Glutamatergic neuron (in vitro differentiated cells): ENCODE results near the gene TAF6. TPM values are rescaled to one million over a fixed set of nuclear protein-coding genes. Genes with fewer than 3 reads are reported as not detected.

Source experiments
- DNase-seq: peaks from one replicate; pipeline ENCODE4 v3.0.0; 2022
- H3K27ac Mint-ChIP-seq: one replicate; pipeline ENCODE4 v1.8.0; 2020; ENCODE audit warnings: mild to moderate bottlenecking, mixed read lengths, inconsistent platforms; ENCODE audit not compliant: unreplicated experiment
- H3K27me3 Mint-ChIP-seq: one replicate; pipeline ENCODE4 v1.8.0; 2020; ENCODE audit warnings: mild to moderate bottlenecking, moderate library complexity, mixed read lengths, inconsistent platforms; ENCODE audit not compliant: unreplicated experiment
- H3K36me3 Mint-ChIP-seq: one replicate; pipeline ENCODE4 v1.8.0; 2020; ENCODE audit warnings: mild to moderate bottlenecking, mixed read lengths, inconsistent platforms; ENCODE audit not compliant: unreplicated experiment
- H3K4me1 Mint-ChIP-seq: one replicate; pipeline ENCODE4 v1.8.0; 2020; ENCODE audit warnings: mild to moderate bottlenecking, low read depth, mixed read lengths, inconsistent platforms; ENCODE audit not compliant: unreplicated experiment
- H3K4me3 Mint-ChIP-seq: one replicate; pipeline ENCODE4 v1.8.0; 2020; ENCODE audit warnings: mild to moderate bottlenecking, mixed read lengths, inconsistent platforms; ENCODE audit not compliant: unreplicated experiment
- H3K9me3 Mint-ChIP-seq: one replicate; pipeline ENCODE4 v1.8.0; 2020; ENCODE audit warnings: mild to moderate bottlenecking, moderate library complexity, mixed read lengths, inconsistent platforms; ENCODE audit not compliant: unreplicated experiment
- CTCF ChIP-seq: fragments of 200-600 bp; sonication (generic); IDR thresholded peaks from one replicate; pipeline ENCODE4 v1.5.0; 2021; ENCODE audit not compliant: partially characterized antibody, unreplicated experiment
- total RNA-seq: library from RNA; stranded (reverse); fragmentation: NEBNext Ultra II Directional; extraction: Animal tissue kit (Norgen Biotek cat#: 25700); gene quantifications from one replicate; pipeline ENCODE4 v1.2.1, GENCODE V29; 2021; ENCODE audit not compliant: unreplicated experiment

Gene TAF6
- total RNA-seq, 1 donor from 2014 or later = 63.1 TPM

DNA sequence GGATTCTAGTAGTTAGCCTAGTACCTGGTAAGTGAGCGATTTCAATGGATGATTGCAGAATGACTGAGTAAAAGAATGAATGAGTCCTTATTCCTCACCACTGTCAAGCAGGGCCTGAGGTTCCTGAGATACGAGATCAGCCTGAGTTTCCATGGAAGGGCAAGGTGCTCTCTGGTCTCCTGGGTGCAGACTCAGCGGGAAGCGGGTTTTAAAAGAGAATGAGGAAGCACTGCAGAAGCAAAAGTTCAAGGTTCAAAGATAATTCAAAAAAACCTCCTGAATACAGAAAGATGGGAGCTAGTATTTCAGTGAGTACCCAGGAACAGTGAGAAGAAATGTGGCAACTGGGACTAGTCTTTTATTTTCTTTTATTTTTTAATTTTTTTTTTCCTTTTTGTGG is 42.0 kb downstream of the TAF6 start:
- Mint-ChIP-seq H3K27ac (no peak overlapping the region), H3K4me1 (peaks cover 8% of the 10 kb centered on the region), H3K4me3 (no peak overlapping the region), H3K27me3 (peaks cover 20% of the 10 kb centered on the region), H3K36me3 (peaks cover 44% of the 10 kb centered on the region), H3K9me3 (peaks cover 23% of the 10 kb centered on the region)
- DNase-seq = no peak
- TF ChIP-seq CTCF = no peak

DNA sequence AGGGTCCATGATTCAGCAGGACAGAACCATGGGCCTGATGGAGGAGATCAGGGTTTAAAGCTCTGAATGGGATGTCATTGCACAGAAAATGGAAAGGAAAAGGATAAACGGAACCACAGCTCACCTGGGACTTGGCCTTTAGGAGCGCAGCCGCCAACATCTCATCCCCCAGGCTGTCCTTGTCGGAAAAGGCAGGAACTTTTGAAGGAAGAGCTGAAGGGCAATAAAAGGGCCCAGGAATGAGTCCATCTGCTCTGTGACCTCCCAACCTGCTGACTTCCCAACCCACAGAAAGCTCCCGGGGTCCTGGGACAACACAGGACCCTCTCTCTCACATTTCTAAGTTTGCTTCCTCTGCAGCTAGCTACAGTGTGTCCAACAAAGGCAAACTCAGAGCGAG is 43.7 kb downstream of the TAF6 start:
- peaks cover 39% of the 10 kb centered on the region for H3K9me3 Mint-ChIP-seq
- DNase-seq = no peak
- TF ChIP-seq CTCF = no peak
- H3K4me3 Mint-ChIP-seq = peak overlapping the region; percentile 34
- H3K27ac Mint-ChIP-seq = no peak overlapping the region
- H3K27me3 Mint-ChIP-seq = peaks cover 30% of the 10 kb centered on the region
- peaks cover 8% of the 10 kb centered on the region for H3K4me1 Mint-ChIP-seq
- peaks cover 62% of the 10 kb centered on the region for H3K36me3 Mint-ChIP-seq

DNA sequence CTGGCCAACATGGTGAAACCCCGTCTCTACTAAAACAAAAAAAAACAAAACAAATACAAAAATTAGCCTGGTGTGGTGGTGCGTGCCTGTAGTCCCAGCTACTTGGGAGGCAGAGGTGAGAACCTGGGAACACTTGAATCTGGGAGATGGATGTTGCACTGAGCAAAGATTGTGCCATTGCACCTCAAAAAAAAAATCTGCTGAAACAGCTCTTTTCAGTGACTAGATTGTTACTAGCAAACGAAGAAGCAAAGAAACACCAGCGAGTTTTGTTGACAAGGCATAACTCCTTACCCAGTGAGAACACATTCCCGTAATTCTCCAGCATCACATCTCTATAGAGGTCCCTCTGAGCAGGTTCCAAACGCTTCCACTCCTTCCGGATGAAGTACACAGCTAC is 44.3 kb downstream of the TAF6 start:
- Mint-ChIP-seq H3K27ac (no peak overlapping the region), H3K9me3 (peaks cover 42% of the 10 kb centered on the region), H3K27me3 (peaks cover 28% of the 10 kb centered on the region), H3K4me3 (no peak overlapping the region), H3K4me1 (peaks cover 4% of the 10 kb centered on the region), H3K36me3 (peaks cover 68% of the 10 kb centered on the region)
- TF ChIP-seq CTCF = no peak
- DNase-seq = no peak

DNA sequence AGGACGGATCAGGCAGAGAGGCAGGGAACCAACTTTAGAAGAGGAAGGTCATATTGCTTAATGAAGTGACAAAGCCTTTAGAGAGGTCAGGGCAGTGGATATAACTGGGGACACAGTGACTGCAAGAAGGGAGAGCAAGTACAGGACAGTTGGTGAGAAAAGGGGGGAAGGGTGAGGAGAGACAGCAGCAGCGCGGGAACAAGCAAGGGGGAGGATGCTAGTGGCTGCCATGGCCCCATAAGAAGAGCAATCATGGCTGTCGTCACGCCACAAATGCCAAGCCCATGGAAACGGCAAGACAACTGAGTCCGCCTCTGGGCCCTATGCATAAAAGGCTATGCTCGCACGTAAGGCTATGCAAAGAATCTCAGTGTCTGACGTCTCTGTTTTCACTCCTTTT is 46.7 kb downstream of the TAF6 start:
- Mint-ChIP-seq H3K27ac (no peak overlapping the region), H3K36me3 (peaks cover 65% of the 10 kb centered on the region), H3K4me1 (no peaks in the 10 kb centered on the region), H3K27me3 (peaks cover 26% of the 10 kb centered on the region), H3K4me3 (no peak overlapping the region), H3K9me3 (peaks cover 45% of the 10 kb centered on the region)
- no peak for TF ChIP-seq CTCF
- DNase-seq = no peak

- Mint-ChIP-seq H3K4me3 (no peak overlapping the region), H3K9me3 (peaks cover 42% of the 10 kb centered on the region), H3K36me3 (peaks cover 55% of the 10 kb centered on the region), H3K4me1 (no peaks in the 10 kb centered on the region), H3K27me3 (peaks cover 26% of the 10 kb centered on the region), H3K27ac (peak overlapping the region; percentile 38)
- DNase-seq = no peak
- no peak for TF ChIP-seq CTCF
Measured at GRCh38 chr7:100071018-100071723, 48.0 kb downstream of the TAF6 start.
